Esophagus muscularis mucosa (tissue), 4 donors: ENCODE data around the gene RYR1. TPM values are rescaled to one million over a fixed set of nuclear protein-coding genes. Genes with fewer than 3 reads are reported as not detected.

Source experiments
- DNase-seq: peaks from one replicate; pipeline ENCODE4 v3.0.0-alpha.2; 2017; ENCODE audit errors: extremely low spot score
- H3K27ac ChIP-seq, 4 donors: fragments of 200-600 bp; sonication (generic); replicated peaks in 1 of 4; 1 replicate in 3 of 4; 2 replicates in 1 of 4; pipeline ENCODE4 v1.5.1; 2016 to 2019; ENCODE audit warnings: mild to moderate bottlenecking in 1 of 4
- H3K27me3 ChIP-seq, 4 donors: fragments of 200-600 bp; sonication (generic); one replicate each; pipeline versions ENCODE4 v1.5.1 to v1.6.0; 2016 to 2019
- H3K36me3 ChIP-seq, 4 donors: fragments of 200-600 bp; sonication (generic); one replicate each; pipeline ENCODE4 v1.5.1; 2016 to 2019
- H3K4me1 ChIP-seq, 4 donors: fragments of 200-600 bp; sonication (generic); one replicate each; pipeline ENCODE4 v1.5.1; 2016 to 2019
- H3K4me3 ChIP-seq, 4 donors: fragments of 200-600 bp; sonication (generic); 1 replicate in 2 of 4; 2 replicates in 2 of 4; pipeline ENCODE4 v1.5.1; 2016 to 2019; ENCODE audit warnings: mild to moderate bottlenecking in 4 of 4, moderate library complexity in 1 of 4
- H3K9me3 ChIP-seq, 4 donors: fragments of 200-600 bp; sonication (generic); 1 replicate in 3 of 4; 2 replicates in 1 of 4; pipeline ENCODE4 v1.5.1; 2016 to 2019
- CTCF ChIP-seq, 3 experiments: fragments of 200-600 bp in 2 of 3; fragments of 450-650 bp in 1 of 3; sonication (generic) in 2 of 3; IDR thresholded peaks; one replicate each; pipeline ENCODE4 v1.5.1; 2017 to 2019; ENCODE audit warnings: antibody characterized with exemption in 3 of 3, mild to moderate bottlenecking in 2 of 3, moderate library complexity in 1 of 3
- EP300 ChIP-seq: sonication (generic); formaldehyde crosslinking; IDR thresholded peaks from one replicate; pipeline ENCODE4 v1.6.1; 2017; ENCODE audit warnings: antibody characterized with exemption
- POLR2A ChIP-seq: fragments of 450-650 bp; IDR thresholded peaks from one replicate; pipeline ENCODE4 v1.6.1; 2017; ENCODE audit warnings: antibody characterized with exemption, moderate library complexity, mild to moderate bottlenecking, low read depth
- POLR2AphosphoS5 ChIP-seq, 2 donors: sonication (generic); formaldehyde crosslinking; IDR thresholded peaks; one replicate each; pipeline ENCODE4 v1.6.1; 2017; ENCODE audit warnings: antibody characterized with exemption in 2 of 2
- WGBS: methylation state at CpG from one replicate; pipeline ENCODE4 v1.1.5; 2018; 5-methylcytosine and 5-hydroxymethylcytosine counted together
- intact Hi-C: fragments of 100-400 bp; cut with DNase I; formaldehyde crosslinking; loops from one replicate; pipeline ENCODE4 v1.15.1; 2023
- total RNA-seq, 4 donors: library from RNA; depleted of rRNA; stranded (reverse); fragments of >200 nt; gene quantifications; one replicate each; pipeline versions ENCODE4 v1.1.0 to v1.2.1, GENCODE V29; 2016

RYR1 gene
- total RNA-seq, 4 donors from 2014 or later = 0.99 to 4.0 (median 2.7) TPM

- Histone ChIP-seq H3K27ac (no peak overlapping the region), H3K27me3 (peaks cover 0 to 76% (median 4%) of the 10 kb centered on the region in 4 donors), H3K4me1 (peaks cover 33 to 47% (median 43%) of the 10 kb centered on the region in 4 donors), H3K36me3 (peaks cover 28 to 51% (median 50%) of the 10 kb centered on the region in 4 donors), H3K4me3 (peak overlapping the region in 3 of 4 donors; percentile 58 to 72 (median 59)), H3K9me3 (no peaks in the 10 kb centered on the region)
- TF ChIP-seq CTCF (IDR thresholded peaks at IDR 0.05) = no peak
- no peak for TF ChIP-seq POLR2A
- no peak for TF ChIP-seq EP300
- TF ChIP-seq POLR2AphosphoS5 (IDR thresholded peaks at IDR 0.05) = no peak
- WGBS = 46% methylated on average over 34 of the region's 61 CpGs
- intact Hi-C loops = no loop called here
- no peak for DNase-seq
These were observed 47.1 kb upstream of the RYR1 start for GRCh38 chr19:38386300-38386970.

- intact Hi-C loops = no loop called here
- no peaks in the 10 kb centered on the region for H3K9me3 ChIP-seq
- peaks cover 0 to 69% (median 4%) of the 10 kb centered on the region in 4 donors for H3K27me3 ChIP-seq
- DNase-seq = no peak
- peaks cover 24 to 45% (median 43%) of the 10 kb centered on the region in 4 donors for H3K36me3 ChIP-seq
- peak overlapping the region; percentile 28 to 75 (median 72) for H3K27ac ChIP-seq
- H3K4me1 ChIP-seq = peaks cover 33 to 47% (median 43%) of the 10 kb centered on the region in 4 donors
- no peak for TF ChIP-seq EP300
- no peak for TF ChIP-seq POLR2AphosphoS5 (IDR thresholded peaks at IDR 0.05)
- no peak for TF ChIP-seq POLR2A
- no peak for TF ChIP-seq CTCF (IDR thresholded peaks at IDR 0.05)
- H3K4me3 ChIP-seq = peak overlapping the region; percentile 49 to 72 (median 58)
- WGBS = 13% methylated on average over 15 of the region's 36 CpGs
These were observed 46.4 kb upstream of the RYR1 start for GRCh38 chr19:38386971-38387549.

- no peaks in the 10 kb centered on the region for H3K9me3 ChIP-seq
- intact Hi-C loops = no loop called here
- TF ChIP-seq EP300 (no peak), POLR2AphosphoS5 (IDR thresholded peaks at IDR 0.05) (peak in 1 of 2 donors; percentile 76)
- H3K36me3 ChIP-seq = peaks cover 18 to 38% (median 36%) of the 10 kb centered on the region in 4 donors
- peaks cover 33 to 47% (median 43%) of the 10 kb centered on the region in 4 donors for H3K4me1 ChIP-seq
- peak within 1 kb of the TSS; percentile 49 to 72 (median 58) for H3K4me3 ChIP-seq
- DNase-seq = no peak
- 1% methylated on average over 46 of the region's 51 CpGs for WGBS
- H3K27me3 ChIP-seq = peaks cover 0 to 63% (median 4%) of the 10 kb centered on the region in 4 donors
- peak within 1 kb of the TSS; percentile 40 to 75 (median 72) for H3K27ac ChIP-seq
These were observed 45.7 kb upstream of the RYR1 start, which contains the start of gene GGN for GRCh38 chr19:38387550-38388348. TSS of gene GGN (minus strand) at chr19:38388034. CDS start at chr19:38387261, 773 bp downstream.

- Histone ChIP-seq H3K4me1 (peaks cover 33 to 47% (median 43%) of the 10 kb centered on the region in 4 donors), H3K27me3 (peaks cover 0 to 56% (median 4%) of the 10 kb centered on the region in 4 donors), H3K9me3 (no peaks in the 10 kb centered on the region), H3K27ac (peak within 1 kb of the TSS; percentile 40 to 75 (median 72)), H3K36me3 (peaks cover 10 to 30% (median 29%) of the 10 kb centered on the region in 4 donors), H3K4me3 (peak within 1 kb of the TSS; percentile 49 to 72 (median 58))
- TF ChIP-seq POLR2AphosphoS5 (IDR thresholded peaks at IDR 0.05) (no peak), EP300 (no peak), POLR2A (no peak), CTCF (IDR thresholded peaks at IDR 0.05) (no peak)
- intact Hi-C loops = no loop called here
- WGBS = under 1% methylated on average over 14 of the region's 46 CpGs
- no peak for DNase-seq
These were observed 45.0 kb upstream of the RYR1 start, which contains the start of gene SPRED3 for GRCh38 chr19:38388349-38389100. TSS of gene SPRED3 (plus strand) at chr19:38388697. CDS start at chr19:38390303, 1,606 bp downstream.
